ENCODE data around the gene TPT1.

DNA sequence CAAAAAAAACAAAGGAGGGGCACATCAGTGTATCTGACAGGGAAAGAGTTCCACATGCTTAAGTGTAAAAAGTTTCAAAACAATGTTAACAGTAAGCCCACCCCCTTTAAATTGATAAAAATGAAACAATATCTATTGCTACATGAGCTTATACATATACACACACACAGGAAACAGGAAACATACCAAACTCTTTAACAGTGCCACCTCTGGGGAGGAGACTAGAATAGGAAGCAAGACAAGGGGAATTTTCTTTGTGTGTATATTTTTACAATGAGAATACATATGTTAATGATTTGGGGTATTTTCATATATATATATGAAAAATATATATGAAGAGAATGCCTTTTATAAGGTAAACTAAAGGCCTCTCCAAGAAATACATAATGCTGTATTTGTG lies 44.7 kb downstream of the TPT1 start:
- TF ChIP-seq, protein P1, sequence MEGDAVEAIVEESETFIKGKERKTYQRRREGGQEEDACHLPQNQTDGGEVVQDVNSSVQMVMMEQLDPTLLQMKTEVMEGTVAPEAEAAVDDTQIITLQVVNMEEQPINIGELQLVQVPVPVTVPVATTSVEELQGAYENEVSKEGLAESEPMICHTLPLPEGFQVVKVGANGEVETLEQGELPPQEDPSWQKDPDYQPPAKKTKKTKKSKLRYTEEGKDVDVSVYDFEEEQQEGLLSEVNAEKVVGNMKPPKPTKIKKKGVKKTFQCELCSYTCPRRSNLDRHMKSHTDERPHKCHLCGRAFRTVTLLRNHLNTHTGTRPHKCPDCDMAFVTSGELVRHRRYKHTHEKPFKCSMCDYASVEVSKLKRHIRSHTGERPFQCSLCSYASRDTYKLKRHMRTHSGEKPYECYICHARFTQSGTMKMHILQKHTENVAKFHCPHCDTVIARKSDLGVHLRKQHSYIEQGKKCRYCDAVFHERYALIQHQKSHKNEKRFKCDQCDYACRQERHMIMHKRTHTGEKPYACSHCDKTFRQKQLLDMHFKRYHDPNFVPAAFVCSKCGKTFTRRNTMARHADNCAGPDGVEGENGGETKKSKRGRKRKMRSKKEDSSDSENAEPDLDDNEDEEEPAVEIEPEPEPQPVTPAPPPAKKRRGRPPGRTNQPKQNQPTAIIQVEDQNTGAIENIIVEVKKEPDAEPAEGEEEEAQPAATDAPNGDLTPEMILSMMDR (conservative IDR thresholded peaks at IDR 0.05 in 1 of 2, IDR thresholded peaks at IDR 0.05 in 1 of 2; ENCODE audit: extremely low read depth in 1 of 2, insufficient read depth in 1 of 2, low read depth in 1 of 2, low read length in 2 of 2), result no peak
- TF ChIP-seq EZH2 (IDR thresholded peaks at IDR 0.05; ENCODE audit: borderline replicate concordance, low read length), result no peak

Measured in mammary epithelial cell (primary cell).